Left forelimb (tissue), 1 donor: ENCODE measurements around the gene GNA12.
"Not testable (repeated sequence)": the region's sequence is repeated elsewhere in the genome, so short reads cannot be mapped to it uniquely, and the experiment has no call there.

Experiments
- DNase-seq: peaks from one replicate; pipeline ENCODE4 v3.0.0-alpha.2; 2018; ENCODE audit warnings: low spot score

Gene GNA12

GRCh38 chr7:2864204-2864985, 20.3 kb upstream of the GNA12 start:
- DNase-seq = no peak

DNA sequence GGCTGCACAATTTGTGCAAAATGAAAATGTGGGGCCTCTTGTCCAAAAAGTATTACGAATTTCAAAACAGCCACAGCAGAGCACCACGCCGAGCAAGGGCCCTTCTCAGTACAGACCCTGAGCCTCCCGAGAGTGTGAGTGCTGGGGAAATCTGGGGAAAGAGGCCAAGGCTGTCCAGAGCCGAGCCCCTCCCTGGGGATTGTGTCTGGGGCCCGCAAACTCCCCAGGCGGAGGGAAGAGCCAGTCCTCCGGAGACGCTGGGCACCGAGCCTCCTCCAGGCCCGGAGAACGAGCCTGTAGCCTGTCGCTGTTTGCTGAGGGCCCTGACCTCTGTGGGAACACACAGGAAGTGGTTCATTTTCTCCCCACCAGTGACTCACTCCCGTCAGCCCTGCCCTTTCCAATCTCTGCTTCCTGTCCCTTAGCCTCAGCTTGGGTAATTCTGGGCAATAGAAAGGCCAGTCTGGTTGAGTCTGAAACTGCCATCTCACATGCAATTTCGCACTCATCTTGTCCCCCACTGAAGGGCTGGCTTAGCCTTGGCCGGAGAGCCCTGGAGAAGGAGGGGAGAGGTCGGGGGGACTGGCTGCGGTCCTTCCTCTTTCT, 19.5 kb upstream of the GNA12 start:
- no peak for DNase-seq

- DNase-seq = no peak
These were observed 18.8 kb upstream of the GNA12 start for GRCh38 chr7:2862831-2863361.

DNA sequence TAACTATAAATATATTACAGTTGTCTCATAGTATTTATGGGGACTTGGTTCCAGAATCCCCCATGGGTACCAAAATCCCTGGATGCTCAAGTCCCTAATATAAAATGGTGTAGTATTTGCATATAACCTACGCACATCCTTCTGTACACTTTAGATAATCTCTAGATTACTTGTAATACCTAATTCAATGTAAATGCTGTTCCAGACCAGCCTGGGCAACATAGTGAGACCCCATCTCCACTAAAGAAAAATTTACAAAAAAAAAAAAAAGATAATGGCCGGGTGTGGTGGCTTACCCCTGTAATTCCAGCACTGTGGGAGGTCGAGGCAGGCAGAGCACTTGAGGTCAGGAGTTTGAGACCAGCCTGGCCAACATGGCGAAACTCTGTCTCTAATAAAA, 17.4 kb upstream of the GNA12 start:
- DNase-seq = no peak

DNA sequence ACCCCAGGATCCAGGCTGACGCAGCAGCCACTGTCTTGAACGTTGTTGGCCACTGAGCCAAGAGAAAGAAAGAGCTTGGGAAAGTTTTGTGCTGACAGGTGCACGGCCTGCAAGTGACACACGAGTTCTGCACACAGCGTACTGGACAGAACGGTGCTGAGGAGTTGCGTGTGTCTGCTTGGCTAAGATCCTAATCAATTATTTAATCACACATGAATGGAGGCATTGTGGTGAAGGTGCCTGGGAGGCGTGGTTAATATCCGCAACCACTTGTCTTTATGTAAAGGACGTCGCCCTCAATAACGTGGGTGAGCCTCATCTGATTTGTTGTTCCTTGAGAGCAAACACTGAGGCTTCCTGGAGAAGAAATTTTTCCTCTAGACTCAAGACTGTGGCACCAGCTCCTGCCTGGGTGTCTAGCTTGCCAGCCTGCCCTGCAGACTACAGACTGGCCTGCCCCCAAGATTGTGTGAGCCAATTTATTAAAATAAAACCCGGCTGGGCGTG, 16.6 kb upstream of the GNA12 start:
- DNase-seq = no peak

DNA sequence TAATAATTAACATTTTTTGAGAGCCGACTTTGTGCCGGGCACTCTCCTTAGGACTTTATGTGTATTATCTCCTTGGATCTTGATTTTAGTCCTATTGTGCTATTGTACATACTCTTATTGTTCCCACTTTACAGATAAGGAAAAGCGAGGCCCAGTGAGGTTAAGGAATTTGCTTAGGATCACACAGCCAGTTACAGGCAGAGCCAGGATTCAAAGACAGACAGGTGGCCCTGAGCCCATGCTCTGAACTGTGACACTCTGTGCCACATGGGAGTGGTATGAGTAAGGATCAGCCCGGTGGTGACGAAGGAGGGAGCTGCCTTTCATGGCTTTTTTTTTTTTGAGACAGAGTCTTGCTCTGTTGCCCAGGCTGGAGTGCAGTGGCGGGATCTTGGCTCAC, 15.8 kb upstream of the GNA12 start:
- DNase-seq = no peak

DNA sequence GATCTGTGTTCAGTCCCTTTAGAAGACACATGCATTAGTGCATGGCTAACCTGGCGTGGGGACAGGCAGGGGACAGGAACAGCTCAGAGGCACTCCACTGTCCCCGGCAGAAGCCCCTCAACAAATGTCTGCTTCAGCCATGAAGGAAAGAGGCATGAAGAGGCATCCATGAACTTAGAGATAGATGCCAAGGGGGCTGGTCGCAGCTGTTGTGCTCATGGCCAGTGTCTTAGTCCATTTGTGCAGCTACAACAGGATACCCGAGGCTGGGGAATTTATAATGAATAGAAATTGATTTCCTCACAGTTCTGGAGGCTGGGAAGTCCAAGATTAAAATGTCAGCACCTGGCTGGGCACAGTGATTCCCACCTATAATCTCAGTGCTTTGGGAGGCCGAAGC, 14.5 kb upstream of the GNA12 start:
- DNase-seq = no peak

- DNase-seq = no peak
These were observed 12.5 kb upstream of the GNA12 start for GRCh38 chr7:2856388-2857169.

DNA sequence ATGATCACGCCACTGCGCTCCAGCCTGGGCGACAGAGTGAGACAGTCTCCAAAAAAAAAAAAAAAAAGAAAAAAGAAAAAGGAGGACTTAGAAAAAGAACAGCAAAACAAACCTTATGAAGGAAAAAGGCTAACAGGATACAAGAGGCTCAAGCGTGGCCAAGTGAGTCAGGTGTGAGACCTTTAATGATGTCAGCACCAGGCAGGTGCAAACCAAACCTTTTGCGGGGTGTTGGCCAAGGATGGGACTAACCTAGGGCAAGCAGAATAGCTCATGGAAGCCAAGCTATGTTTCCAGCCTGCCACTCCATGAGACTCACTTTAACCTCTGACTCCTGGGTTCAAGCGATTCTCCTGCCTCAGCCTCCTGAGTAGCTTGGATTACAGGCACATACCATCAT, 11.3 kb upstream of the GNA12 start:
- no peak for DNase-seq

DNA sequence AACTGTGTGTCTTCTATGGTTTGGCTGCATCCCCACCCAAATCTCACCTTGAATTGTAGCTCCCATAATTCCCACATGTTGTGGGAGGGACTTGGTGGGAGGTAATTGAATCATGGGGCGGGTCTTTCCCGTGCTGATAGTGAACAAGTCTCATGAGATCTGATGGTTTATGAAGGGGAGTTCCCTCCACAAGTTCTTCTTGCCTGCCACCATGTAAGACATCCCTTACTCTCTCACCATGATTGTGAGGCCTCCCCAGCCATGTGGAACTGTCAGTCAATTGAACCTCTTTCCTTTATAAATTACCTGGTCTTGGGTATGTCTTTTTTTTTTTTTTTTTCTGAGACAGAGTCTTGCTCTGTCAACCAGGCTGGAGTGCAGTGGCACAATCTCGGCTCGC, 9.4 kb upstream of the GNA12 start:
- DNase-seq = not testable (repeated sequence)

- DNase-seq = no peak
These were observed 9.0 kb upstream of the GNA12 start for GRCh38 chr7:2853147-2853546.

DNA sequence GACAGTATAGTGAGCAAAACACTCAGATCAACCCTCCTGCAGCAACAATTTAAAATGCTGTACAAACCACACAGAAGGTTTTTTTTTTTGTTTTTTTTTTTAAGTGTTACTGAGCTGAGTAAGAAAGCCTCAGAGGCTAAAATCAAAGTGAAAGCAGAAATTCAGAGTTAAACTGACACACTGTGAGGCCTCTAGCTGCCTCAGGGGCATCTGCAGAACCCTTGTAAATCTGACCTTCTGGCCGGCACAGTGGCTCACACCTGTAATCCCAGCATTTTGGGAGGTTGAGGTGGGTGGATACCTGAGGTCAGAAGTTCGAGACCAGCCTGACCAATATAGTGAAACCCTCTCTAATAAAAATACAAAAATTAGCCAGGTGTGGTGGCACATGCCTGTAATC, 7.4 kb upstream of the GNA12 start:
- DNase-seq = no peak

DNA sequence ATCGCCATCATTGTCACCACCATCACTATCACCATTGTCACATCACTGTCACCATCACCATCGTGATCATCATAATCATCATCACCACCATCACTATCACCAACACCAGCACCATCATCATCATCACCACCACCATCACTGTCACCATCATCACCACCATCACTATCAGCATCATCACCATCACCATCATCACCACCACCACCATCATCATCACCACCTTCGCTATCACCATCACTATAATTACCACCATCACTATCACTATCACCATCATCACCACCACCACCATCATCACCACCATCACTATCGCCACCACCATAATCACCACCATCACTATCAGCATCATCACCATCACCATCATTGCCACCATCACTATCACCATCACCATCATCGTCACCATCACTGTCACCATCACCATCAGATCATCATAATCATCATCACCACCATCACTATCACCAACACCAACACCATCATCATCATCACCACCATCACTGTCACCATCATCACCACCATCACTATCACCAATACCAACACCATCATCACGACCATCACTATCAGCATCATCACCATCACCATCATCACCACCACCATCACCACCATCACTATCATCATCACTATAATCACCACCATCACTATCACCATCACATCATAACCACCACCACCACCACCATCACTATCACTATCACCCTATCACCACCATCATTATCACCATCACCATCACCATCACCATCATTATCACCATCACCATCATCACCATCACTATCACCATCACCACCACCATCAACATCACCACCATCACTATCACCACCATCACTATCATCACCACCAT, 6.0 kb upstream of the GNA12 start:
- no peak for DNase-seq

DNA sequence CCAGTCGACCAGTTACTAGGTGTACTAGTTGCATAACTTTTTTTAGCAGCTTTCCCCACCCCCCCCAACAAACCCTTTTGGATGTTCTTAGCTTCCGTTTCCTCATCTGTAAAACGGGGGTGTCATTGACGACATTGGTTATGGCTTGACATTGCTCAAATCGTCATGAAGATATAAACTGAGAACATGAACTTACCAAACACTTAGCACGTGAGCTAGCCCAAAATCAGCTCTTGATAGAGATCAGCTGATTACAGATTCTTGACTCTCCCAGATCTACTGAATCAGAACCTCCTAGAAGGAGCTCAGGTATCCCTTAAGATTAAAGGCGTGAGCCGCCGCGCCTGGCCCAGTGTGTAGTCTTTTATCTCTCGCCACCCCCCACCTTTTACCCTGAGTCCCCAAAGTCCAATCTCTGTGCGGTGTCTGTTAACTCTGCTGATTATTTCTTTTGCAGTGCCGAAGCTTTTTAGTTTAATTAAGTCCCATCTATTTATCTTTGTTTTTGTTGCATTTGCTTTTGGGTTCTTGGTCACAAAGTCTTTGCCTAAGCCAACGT, 1.0 kb upstream of the GNA12 start:
- no peak for DNase-seq

DNA sequence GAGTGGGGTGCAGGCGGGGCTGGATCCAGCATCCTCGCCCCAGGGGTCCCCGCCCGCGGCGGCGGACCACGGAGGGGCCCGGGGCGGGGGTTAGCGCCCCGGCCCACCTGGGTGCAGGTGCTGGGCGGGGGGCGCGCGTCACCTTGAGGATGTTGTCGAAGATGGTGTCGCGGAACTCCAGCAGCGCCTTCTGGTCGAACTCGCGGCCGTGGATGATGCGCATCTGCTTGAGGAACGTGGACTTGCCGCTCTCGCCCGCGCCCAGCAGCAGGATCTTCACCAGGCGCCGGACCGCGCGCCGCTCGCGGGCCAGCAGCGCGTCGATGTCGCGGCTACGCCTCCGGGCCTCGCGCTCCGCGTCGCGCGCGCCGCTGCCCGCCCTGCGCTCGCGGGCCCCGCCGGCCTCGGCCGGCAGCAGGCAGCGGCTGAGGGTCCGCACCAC, 376 bp downstream of the GNA12 start:
- no peak for DNase-seq

DNA sequence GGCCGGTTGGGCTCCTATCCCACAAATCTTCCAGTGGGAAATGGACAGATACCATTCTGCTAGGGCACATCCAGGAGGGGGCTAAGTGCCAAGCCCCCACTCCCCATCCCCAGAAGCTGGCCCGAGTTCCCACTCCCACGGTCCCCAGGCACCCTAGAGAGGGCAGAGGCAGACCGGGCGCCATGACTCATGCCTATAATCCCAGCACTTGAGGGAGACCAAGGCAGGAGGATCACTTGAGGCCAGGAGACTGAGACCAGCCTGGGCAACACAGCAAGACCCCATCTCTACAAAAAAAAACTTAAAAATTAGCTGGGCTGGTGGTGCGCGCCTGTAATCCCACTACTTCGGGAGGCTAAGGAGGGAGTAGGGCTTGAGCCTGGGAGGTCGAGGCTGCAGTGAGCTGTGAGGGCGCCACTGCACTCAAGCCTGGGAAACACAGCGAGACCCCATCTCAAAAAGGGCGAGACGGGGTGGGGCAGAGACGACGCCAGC, 870 bp downstream of the GNA12 start:
- no peak for DNase-seq

DNA sequence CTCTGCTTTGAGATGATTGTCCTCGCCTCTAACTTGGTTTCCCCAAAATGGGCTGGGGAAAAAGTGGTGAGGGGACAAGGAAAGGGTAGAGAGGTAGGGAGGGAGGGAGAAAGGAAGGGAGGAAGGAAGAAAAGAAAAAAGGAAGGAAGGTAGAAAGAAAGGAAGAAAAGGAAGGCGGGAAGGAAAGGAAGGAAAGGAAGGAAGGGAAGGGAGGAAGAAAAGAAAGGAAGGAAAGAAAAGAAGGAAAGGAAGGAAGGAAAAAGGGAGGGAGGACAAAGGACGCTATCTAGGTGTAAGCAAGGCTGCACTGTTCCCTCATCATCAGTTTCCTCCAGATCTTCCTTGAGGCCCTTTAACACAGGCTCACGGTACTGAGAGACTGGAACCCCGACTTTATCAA, 2.2 kb downstream of the GNA12 start:
- no peak for DNase-seq

DNA sequence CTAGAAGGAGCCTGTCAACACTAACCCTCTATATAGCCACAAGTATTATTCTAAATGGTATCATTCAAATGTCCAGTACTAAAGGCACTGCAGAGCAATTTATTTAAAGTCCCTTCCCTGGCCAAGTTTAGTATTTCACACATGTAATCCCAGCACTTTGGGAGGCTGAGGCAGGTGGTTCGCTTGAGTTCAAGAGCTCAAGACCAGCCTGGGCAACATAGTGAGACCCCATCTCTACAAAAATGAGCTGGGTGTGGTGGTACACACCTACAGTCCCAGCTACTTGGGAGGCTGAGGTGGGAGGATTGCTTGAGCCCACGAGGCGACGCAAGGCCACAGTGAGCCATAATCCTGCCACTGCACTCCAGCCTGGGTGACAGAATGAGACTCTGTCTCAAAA, 3.6 kb downstream of the GNA12 start:
- DNase-seq = no peak

GRCh38 chr7:2838873-2839578, 5.1 kb downstream of the GNA12 start:
- no peak for DNase-seq

DNA sequence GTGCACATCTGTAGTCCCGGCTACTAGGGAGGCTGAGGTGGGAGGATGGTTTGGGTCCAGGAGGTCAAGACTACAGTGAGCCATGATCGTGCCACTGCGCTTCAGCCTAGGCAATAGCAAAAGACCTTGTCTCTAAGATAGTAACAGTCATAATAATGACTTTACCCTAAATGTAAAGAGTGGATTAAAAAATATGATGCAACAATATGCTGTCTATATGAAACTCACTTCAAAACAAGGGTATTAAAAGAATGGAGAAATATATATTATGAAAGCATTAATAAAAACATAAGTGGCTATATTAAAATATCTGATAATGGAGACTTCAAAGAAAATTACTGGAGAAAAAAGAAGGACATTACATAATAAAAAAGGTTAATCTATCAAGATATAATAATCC, 5.7 kb downstream of the GNA12 start:
- DNase-seq = no peak

DNA sequence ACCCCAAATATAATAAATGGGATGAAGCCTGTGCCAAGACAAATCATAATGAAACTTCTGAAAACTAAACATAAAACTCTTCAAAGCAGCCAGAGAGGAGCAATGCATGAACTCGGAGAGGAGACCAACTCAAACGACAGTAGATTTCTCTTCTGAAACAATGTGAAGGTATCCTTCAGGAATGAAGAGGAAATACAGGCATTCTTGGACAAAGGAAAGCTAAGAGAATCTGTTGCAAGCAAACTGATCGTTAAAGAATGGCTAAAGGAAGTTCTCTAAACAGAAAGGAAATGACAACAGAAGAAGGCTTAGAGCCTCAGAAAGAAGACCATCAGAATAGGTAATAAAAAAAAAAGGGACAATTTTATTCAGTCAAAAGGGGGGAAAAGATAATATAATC, 6.6 kb downstream of the GNA12 start:
- DNase-seq = no peak
